SK-N-DZ (cell line): ENCODE measurements around the gene LPA.
"Not testable (repeated sequence)": the region's sequence is repeated elsewhere in the genome, so short reads cannot be mapped to it uniquely, and the experiment has no call there.

Source experiments
- DNase-seq: peaks from one replicate; pipeline ENCODE4 v3.0.0-alpha.2; 2015; ENCODE audit warnings: low spot score

LPA gene

DNA sequence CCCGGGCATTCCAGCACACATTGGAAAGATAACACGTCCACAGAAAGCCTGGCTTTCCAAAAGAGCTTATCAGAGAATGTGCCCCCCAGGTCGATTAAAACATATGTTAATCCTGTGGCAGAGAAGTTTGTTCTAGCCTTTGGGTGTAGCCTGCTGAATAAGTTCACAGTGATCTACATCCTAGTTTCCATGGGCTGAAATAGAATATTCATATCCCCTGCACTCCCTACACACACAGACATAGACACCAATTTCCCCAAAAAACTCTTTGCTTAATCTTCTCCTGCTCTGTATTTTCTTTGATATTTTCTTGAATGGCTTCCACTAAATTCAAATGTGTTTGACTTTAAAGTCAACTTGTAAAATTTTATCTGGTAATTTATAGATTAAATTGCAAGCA is 1.6 kb downstream of the LPA start:
- DNase-seq = no peak

DNA sequence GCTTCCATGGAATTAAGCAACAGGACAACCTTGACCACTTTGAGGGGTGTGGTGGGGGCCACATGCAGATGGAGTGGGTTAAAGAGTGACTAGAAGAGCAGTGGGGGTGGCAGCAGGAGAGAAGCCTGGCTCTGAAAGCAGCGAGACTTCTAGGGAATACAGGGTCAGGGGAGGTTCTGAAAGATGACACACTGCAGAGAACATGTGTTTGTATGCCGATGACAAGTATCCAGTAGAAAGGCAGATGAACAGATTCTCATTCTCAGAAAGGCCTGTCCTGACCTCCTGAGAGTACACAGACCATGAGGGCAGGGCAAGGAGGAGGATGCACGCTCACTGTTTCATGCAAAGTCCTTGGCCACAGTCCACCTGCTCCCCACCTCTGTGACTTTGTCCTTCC is 2.9 kb downstream of the LPA start:
- no peak for DNase-seq

DNA sequence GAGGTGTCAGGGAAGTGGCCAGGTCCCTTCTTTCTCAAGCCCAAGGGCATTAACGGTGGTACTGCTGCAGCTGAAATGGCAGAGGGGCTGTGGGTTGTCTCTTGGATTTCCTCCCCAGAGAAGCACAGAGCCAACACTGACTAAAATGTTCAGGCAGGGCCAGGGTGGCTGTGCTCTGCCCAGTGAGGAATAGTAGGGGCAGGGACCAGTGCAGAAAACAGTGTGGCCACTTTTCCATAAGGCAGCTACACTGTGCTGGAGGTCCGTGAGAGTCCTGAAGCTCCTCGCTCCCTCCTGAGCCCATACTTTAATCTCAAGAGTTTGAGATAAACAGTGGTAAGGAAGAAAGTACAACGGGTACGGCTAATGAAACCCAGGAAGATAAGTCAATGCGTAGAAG is 4.5 kb downstream of the LPA start:
- no peak for DNase-seq

DNA sequence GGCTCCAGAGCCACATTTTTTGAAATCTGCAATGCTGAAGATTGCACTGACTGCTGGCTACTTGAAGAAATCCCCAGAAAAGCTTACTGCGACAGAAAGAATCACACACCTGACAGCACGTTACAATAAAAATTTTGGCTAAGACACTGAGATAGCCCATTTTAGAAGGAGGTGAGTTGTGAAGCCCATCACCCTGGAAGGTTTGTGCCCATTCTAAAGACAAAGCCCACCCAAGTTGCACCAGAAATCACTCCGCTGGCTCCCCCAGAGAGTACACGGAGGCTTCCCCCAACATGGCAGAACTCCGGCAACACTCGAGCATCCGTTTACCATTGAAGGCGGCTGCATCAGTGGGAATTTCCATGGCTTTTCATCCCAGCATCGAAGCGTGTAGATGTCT is 29.4 kb downstream of the LPA start:
- no peak for DNase-seq

DNA sequence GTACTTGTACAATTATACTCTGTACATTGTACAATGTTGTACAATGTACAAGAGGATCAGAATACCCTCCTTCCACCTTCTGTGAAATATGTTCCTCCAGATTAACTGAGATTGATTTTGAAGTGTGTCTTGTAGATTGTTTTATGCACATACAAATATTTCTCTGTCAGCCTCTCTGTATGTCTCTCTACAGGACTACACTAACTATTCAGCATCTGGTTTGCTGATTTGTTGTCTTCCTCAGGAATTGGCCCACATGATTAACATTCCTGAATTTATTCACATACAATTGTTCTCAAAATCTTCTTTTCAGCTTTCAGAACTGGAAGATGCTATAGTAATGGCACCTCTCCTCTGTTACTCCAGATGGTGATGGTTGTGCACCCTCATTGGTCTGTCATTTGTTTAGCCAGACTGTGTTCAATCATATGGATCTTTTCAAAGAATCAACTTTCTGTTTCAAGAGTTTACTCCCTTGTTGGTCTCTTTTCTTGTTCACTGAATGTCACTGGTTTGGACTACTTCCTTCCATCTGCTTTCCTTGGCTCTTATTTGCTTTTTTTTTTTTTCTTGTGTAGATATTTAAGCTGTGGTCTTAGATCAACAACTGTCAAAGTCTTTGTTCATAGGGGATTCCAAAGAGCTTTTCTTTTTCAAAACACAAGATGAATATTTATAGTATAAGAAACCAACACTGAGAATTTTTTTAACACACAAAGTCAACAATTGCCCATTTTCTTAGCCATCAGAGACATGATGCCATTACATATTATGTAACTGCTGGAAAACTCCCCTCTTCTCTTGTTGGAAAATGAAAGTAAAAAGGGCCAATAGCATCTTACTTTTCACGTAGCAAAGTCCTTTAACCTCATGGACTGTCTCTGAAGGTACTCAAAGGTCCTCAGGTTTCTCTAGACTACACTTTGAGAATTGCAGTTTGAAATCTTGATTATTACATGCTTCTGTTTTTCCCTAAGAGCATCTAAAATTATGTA is 67.9 kb downstream of the LPA start:
- DNase-seq = no peak

DNA sequence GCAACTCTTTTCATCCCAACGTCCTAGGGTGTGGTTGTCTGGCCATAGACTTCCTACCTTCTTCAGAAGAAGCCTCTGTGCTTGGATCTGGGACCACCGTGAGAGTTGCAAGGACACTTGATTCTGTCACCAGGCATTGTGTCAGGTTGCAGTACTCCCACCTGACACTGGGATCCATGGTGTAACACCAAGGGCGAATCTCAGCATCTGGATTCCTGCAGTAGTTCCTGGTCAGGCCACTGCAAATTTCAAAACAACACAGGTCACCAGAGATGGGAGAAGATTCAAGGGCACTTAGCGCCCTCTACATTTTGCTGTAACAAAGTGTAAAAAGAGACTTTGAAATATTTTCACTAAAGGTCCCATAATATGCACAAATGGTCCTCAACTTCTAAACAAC is 68.8 kb downstream of the LPA start:
- DNase-seq = not testable (repeated sequence)

DNA sequence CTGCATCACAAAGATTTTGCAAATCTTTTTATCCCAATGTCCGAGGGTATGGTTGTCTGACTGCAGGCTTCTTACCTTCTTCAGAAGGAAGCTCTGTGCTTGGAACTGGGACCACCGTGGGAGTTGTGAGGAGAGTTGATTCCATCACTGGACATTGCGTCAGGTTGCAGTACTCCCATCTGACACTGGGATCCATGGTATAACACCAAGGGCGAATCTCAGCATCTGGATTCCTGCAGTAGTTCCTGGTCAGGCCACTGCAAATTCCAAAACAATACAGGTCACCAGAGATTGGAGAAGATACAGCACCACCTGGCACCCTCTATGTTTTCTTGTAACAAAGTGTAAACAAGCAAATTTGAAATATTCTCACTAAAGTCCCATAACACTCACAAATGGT is 77.7 kb downstream of the LPA start:
- DNase-seq = no peak

DNA sequence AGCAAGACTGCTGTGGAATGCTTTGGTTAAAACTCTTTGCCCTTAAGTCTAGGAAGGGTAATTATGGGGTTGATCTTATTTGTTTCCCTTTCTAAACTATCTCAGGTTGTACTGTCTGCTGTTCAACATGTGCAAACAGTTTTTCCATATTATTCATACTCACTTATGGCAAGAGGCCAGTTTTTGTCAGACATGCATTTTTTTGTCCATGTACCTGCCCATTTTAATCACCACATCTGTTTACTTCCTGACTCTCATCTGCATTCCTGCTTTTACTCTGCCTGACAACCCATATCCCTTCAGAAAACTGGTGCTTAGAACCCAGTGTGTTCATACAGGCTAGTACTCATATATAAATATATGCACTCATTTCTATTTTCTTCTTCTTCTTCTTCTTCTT is 80.3 kb downstream of the LPA start:
- no peak for DNase-seq

DNA sequence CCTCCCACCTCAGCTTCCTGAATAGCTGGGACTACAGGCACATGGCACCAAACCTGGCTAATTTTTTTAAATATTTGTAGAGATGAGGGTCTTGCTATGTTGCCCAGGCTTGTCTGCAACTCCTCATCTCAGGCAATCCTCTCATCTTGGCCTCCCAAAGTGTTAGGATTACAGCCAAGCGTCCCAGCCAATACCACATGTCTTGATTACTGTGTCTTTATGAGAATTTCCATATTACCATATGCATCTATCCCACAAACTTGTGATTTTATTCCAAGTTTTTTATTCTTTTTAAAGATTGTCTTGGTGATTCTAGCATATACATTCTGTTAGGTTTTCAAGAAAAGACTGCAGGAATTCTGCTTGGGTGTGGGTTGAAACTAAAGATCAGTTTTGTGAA is 82.7 kb downstream of the LPA start:
- DNase-seq = no peak

DNA sequence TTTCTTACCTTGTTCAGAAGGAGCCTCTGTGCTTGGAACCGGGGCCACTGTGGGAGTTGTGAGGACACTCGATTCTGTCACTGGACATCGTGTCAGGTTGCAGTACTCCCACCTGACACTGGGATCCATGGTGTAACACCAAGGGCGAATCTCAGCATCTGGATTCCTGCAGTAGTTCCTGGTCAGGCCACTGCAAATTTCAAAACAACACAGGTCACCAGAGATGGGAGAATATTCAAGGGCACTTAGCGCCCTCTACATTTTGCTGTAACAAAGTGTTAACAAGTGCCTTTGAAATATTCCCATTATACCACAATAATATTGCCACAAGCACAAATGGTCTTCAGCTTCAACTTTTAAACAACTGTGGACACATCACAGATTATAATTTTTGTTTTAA is 85.6 kb downstream of the LPA start:
- not testable (repeated sequence) for DNase-seq

DNA sequence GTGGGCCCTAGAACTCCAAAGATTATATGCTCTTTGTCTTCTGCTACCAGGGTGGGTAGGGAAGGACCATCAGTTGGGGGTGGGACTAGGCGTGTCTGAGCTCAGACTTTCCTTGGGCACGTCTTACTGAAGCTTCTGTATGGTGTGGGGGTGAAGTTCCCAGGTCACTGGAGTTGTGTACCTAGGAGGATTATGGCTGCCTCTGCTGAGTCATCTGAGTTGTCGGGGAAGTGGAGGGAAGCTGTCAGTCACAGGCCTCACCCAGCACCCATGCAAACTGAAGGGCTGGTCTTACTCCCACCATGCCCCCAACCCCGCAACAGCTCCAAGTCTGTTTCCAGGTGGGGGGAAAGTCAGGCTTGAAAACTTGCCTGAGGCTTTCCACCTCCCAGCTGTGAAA is 90.1 kb downstream of the LPA start:
- DNase-seq = no peak

DNA sequence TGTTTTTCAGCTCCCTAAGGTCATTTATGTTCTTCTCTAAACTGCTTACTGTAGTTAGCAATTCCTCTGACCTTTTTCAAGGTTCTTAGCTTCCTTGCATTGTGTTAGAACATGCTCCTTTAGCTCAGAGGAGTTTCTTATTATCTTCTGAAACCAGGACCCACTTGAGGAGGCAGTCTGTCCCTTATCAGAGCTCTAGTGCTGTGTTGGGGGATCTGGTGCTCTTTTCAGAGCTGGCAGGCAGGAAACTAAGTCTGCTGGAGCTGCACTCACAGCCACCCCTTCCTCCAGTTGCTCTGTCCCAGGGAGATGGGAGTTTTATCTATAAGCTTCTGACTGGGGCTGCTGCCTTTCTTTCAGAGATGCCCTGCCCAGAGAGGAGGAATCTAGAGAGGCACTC is 92.9 kb downstream of the LPA start:
- DNase-seq = not testable (repeated sequence)

DNA sequence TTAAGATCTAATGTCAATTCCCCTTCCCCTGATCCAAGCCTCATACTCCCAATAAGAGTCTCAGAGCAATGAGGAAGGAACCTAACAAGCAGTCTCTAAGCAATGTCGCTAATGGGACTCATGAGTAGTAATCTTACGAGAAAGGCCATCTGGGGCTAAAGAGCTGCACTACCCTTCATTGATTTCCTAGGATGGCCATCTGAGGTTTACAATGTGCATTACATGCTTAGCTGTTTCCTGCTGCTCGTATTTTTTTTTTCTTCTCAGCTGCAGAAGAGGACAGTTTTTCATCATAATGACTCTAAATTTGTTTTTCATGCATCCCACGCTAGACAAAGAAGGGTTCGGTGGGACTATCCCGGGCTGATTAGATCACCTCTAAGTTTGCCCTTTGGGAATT is 119.3 kb downstream of the LPA start:
- DNase-seq = no peak

DNA sequence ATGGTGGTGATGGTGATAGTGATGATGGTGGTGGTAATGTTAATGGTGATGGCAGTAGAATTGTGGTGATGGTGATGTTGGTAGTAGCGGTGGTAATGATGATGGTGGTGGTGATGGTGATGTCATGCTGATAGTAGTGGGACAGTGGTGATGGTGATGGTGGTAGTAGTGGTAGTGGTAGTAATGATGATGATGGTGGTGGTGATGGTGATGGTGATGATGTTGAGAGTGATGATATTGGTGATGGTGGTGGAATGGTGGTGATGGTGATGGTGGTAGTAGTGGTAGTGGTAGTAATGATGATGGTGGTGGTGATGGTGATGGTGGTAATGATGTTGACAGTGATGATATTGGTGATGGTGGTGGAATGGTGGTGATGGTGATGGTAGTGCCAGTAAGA is 128.8 kb downstream of the LPA start:
- no peak for DNase-seq

DNA sequence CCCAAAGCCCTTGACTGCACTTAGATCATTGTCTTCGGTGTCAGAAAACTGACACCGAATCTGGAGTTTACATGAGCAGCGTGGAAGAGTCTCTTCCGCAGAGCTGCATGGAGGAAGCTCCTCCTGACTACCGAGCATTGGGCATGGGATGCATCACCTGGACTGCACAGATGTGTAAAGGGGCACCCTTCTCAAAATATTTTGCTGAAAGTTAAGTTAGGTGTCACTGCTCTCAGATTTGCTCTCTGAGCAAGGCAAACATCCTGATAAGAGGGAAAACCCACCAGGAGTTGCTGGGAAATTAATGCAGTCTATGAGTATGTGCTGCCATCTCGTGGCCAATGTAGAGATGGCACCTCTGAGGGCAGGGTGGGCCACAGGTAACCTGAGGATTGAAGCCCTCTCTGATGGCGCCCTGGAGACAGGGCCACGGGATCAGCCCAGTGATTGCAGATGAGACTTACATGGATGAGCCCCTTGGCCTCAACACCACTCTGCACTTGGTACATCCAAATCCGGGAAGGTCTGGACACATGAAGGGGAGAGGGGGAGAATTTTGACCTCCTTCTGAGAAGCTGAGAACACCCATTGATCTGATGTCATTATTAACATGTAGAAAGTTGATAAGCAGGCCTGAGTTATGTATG is 129.9 kb downstream of the LPA start:
- peak; percentile 48 for DNase-seq

DNA sequence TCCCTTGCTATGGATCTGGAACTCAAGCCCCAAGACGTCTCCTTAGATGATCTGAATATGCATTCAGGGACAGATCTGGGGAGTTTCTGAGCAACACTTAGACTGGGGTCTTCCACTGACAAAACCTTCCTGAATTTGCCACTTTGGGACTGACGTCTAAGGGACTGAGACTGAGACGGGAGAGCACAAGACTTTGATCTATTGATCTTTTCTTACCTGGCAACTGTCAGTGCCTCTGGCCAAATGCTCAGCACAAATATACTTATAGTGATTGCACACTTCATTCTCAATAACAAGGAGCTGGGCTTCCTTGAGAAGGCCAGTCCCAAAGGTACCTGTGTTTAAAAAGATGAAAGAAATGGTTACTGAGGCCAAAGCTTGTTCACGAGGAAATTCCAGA is 131.8 kb downstream of the LPA start:
- no peak for DNase-seq

DNA sequence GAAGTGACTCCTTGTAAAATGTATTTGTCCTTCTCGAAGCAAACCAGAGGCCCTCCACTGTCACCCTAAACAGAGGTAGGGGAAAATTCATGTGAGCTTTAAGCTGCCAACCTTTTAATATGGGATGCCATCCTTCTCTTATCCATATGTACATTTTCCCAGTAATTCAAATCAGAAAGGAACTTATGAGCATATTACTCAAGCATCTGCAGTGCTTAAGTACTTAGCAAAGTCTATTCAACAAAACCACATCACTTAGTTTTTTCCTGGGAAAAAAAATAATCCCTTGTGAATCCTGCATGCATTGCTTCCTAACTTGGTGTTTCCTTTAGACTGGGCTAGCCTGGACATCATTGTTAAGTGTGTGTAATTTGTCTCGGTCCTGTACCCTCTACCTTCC is 132.2 kb downstream of the LPA start:
- no peak for DNase-seq

DNA sequence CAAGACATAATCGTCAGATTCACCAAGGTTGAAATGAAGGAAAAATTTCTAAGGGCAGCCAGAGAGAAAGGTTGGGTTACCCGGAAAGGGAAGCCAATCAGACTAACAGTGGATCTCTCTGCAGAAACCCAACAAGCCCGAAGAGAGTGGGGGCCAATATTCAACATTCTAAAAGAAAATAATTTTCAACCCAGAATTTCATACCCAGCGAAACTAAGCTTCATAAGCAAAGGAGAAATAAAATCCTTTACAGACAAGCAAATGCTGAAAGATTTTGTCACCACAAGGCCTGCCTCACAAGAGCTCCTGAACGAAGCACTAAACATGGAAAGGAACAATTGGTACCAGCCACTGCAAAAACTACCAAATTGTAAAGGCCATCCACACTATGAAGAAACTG is 134.6 kb downstream of the LPA start:
- not testable (repeated sequence) for DNase-seq

DNA sequence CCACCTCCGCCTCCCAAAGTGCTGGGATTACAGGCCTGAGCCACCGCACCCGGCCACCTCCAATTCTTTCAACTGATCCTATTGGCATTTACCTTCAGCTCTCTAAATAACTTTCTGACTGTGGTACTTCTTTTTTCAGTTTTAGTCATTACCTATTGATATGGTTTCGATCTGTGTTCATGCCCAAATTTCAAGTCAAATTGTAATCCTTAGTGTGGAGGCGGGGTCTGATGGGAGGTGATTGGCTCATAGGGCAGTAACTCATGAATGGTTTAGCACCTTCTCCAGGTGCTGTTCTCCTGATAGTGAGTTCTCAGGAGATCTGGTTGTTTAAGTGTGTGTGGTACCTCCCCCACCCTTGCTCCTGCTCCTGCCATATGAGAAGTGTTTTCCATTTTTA is 140.9 kb downstream of the LPA start:
- no peak for DNase-seq

DNA sequence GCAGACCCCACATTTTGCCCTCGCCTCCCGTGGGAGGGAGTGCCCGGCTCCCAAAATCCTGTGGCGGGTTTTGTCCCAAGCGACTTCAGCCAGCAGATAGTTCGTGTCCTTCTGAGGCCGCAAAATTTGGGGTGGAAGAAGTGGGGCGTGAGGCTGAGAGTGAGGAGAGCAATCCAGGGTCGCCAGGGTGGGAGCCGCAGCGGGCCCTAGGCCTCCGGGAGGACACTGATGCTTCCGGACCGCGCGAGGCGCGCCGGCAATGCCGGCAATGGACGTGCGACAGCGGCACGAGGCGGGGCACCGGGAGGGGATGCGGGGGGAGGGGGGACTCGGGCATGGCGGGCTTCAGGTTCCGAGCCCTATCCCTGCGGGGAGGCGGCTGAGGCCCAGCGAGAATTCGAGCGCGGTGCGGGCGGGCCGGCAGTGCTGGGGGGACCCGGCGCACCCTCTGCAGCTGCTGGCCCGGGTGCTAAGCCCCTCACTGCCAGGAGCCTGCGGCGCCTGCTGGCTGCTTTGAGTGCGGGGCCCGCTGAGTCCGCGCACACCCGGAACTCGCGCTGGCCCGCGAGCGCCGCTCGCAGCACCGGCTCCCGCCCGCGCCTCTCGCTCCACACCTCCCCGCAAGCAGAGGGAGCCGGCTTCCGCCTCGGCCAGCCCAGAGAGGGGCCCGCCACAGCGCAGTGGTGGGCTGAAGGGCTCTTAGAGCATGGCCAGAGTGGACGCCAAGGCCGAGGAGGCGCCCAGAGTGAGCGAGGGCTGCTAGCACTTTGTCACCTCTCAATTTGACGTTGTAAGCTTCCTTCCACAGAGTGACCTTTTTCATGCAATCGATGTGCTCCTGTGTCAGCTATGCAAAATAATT is 143.8 kb downstream of the LPA start:
- peak; percentile 58 for DNase-seq

DNA sequence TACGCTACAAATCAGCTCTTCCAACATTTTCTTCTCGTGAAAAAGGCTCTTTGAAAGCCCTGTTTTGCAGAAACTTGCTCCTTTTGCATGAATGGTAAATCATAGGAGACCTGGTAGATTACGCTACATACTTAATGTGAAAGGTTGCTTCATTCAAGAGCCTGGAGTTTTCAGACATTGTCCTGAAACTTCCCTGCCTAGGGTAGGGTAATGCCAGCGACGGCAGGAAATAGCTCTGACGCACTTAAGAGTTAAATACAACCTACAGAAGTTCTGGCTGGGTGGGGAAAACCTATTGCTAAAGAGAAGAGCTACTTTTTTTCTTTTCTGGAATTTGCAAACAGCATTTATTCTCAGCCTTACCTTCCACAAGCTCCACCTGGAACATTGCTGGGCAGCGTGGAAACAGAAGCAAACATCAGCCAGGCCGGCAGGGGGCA is 144.5 kb downstream of the LPA start:
- no peak for DNase-seq

DNA sequence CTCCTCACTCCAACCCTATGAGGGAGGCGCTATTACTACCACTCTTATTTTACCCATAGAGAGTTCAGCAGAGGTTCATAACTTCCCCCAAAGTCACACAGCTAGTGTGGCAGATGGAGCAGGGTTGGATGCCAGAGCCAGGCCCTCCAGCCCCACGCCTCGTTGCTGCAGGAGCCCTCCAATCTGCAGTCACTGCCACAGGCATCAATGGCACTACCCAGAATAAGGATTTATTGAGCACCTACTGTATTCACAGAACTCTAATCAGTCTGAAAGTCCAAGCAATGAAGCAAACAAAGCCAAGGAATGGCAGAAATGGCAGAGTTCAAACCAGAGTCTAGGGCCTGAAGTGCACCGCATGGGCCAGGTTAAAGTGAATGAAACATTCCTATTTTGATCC is 144.9 kb downstream of the LPA start:
- no peak for DNase-seq
